HG03045 (cell line): ENCODE results near the gene DTNA.
"Not testable (repeated sequence)": the region's sequence is repeated elsewhere in the genome, so short reads cannot be mapped to it uniquely, and the experiment has no call there.

Experiments used
- ATAC-seq: cut with Tn5 transposase; IDR thresholded peaks from one replicate; pipeline ENCODE4 v1.9.1; 2021; ENCODE audit warnings: mild to moderate bottlenecking, moderate library complexity; ENCODE audit not compliant: unreplicated experiment

Gene DTNA

GRCh38 chr18:34709750-34710441, at the start of gene DTNA:
TSS of gene DTNA (plus strand) at chr18:34710298. CDS start at chr18:34755977, 45,679 bp downstream.
- no peak for ATAC-seq

- no peak for ATAC-seq
Observed at GRCh38 chr18:34660572-34660971, 49.5 kb upstream of the DTNA start.

- no peak for ATAC-seq
Observed at GRCh38 chr18:34661464-34662087, 48.5 kb upstream of the DTNA start.

GRCh38 chr18:34676816-34677574, 33.1 kb upstream of the DTNA start:
- no peak for ATAC-seq

GRCh38 chr18:34689750-34690149, 20.3 kb upstream of the DTNA start:
- ATAC-seq: not testable (repeated sequence)

GRCh38 chr18:34691614-34692013, 18.5 kb upstream of the DTNA start:
- no peak for ATAC-seq

GRCh38 chr18:34694591-34695165, 15.4 kb upstream of the DTNA start:
- no peak for ATAC-seq

- no peak for ATAC-seq
Observed at GRCh38 chr18:34695310-34695709, 14.8 kb upstream of the DTNA start.

GRCh38 chr18:34696671-34697070, 13.4 kb upstream of the DTNA start:
- ATAC-seq: no peak

GRCh38 chr18:34697233-34697632, 12.9 kb upstream of the DTNA start:
- no peak for ATAC-seq

- ATAC-seq: no peak
Observed at GRCh38 chr18:34697891-34698290, 12.2 kb upstream of the DTNA start.

- ATAC-seq: no peak
Observed at GRCh38 chr18:34701911-34702310, 8.2 kb upstream of the DTNA start.

- ATAC-seq: no peak
Observed at GRCh38 chr18:34702814-34703213, 7.3 kb upstream of the DTNA start.

- no peak for ATAC-seq
Observed at GRCh38 chr18:34704074-34704473, 6.0 kb upstream of the DTNA start.

- no peak for ATAC-seq
Observed at GRCh38 chr18:34704823-34705222, 5.3 kb upstream of the DTNA start.

GRCh38 chr18:34707670-34708069, 2.4 kb upstream of the DTNA start:
- no peak for ATAC-seq

- ATAC-seq: no peak
Observed at GRCh38 chr18:34709104-34709503, 994 bp upstream of the DTNA start.

GRCh38 chr18:34710458-34710914, 388 bp downstream of the DTNA start:
- no peak for ATAC-seq

GRCh38 chr18:34710934-34711333, 836 bp downstream of the DTNA start:
- no peak for ATAC-seq

GRCh38 chr18:34716111-34716510, 6.0 kb downstream of the DTNA start:
- ATAC-seq: not testable (repeated sequence)

- no peak for ATAC-seq
Observed at GRCh38 chr18:34718610-34719009, 8.5 kb downstream of the DTNA start.
